Measurements from ENCODE around the gene PRR19.

DNA sequence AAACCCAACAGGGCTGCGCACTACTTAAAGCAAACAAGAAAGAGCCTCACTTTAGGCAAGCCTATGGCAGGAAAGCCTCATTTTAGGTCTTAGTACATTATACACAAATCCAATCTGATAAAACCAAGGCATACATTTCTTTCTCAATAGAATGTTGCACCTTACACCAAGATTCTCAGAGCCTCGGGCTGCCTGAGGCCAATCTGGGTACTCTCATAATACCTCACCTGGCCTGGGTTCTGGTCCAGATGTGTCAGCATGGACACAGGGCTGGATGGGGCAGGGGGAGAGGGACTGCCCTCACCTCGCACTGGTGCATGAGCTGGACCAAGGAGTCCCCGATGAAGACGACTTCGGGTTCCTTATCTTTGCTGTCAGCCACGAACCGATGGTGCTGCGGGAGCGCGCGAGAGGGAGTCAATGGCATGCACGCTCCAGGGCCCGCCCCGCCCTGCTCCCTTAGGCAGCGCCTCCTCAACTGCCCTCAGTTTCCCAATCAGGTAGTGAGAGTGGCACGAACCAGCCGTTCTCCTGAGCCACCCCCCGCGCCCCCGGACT is at the start of gene PRR19:
- TF ChIP-seq, protein P1, sequence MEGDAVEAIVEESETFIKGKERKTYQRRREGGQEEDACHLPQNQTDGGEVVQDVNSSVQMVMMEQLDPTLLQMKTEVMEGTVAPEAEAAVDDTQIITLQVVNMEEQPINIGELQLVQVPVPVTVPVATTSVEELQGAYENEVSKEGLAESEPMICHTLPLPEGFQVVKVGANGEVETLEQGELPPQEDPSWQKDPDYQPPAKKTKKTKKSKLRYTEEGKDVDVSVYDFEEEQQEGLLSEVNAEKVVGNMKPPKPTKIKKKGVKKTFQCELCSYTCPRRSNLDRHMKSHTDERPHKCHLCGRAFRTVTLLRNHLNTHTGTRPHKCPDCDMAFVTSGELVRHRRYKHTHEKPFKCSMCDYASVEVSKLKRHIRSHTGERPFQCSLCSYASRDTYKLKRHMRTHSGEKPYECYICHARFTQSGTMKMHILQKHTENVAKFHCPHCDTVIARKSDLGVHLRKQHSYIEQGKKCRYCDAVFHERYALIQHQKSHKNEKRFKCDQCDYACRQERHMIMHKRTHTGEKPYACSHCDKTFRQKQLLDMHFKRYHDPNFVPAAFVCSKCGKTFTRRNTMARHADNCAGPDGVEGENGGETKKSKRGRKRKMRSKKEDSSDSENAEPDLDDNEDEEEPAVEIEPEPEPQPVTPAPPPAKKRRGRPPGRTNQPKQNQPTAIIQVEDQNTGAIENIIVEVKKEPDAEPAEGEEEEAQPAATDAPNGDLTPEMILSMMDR (conservative IDR thresholded peaks at IDR 0.05): no peak
- no peak for TF ChIP-seq ZFX (IDR thresholded peaks at IDR 0.05)

Data from C4-2B (cell line).